ENCODE results near the gene UBE2L5.

The UBE2L5 gene

GRCh38 chr13:30473675-30474074 lies 51.4 kb downstream of the UBE2L5 start:
- no peak for DNase-seq (ENCODE audit: low read depth in 2 of 2)

GRCh38 chr13:30477346-30478195 lies 55.3 kb downstream of the UBE2L5 start:
- no peak for DNase-seq (ENCODE audit: low read depth in 2 of 2)
